Testis (tissue), 2 donors: ENCODE measurements around the gene GTSE1.

Source experiments
- CTCF ChIP-seq, 3 experiments: fragments of 450-650 bp in 2 of 3; fragments of 200-600 bp in 1 of 3; sonication (generic) in 1 of 3; IDR thresholded peaks; one replicate each; pipeline ENCODE4 v1.5.1; 2016 to 2019; ENCODE audit warnings: antibody characterized with exemption in 3 of 3, mild to moderate bottlenecking in 2 of 3, moderate library complexity in 1 of 3
- POLR2A ChIP-seq: fragments of 450-650 bp; IDR thresholded peaks from one replicate; pipeline ENCODE4 v1.6.1; 2017; ENCODE audit warnings: antibody characterized with exemption, mild to moderate bottlenecking, moderate library complexity

- TF ChIP-seq CTCF (IDR thresholded peaks at IDR 0.05) (no peak), POLR2A (no peak)
Measured at GRCh38 chr22:46356496-46357480, 60.1 kb downstream of the GTSE1 start.
